ENCODE measurements around the gene PLA2G4A. TPM values are rescaled to one million over a fixed set of nuclear protein-coding genes. Genes with fewer than 3 reads are reported as not detected.

The PLA2G4A gene
- 7.6 to 11.2 TPM (median 9.6 TPM) in 5 replicates for total RNA-seq (2022; extraction: Qiagen RNA extraction)

GRCh38 chr1:186828611-186829454 is at the start of gene PLA2G4A:
Gene PLA2G4A (plus strand): TSS chr1:186828949. CDS start chr1:186854355, 25,406 bp downstream.

Other genes starting within 250 kb of the PLA2G4A start
- 4.2 to 7.5 TPM (median 5.8 TPM) in 5 replicates for gene PTGS2, start 148.5 kb upstream of the PLA2G4A start, total RNA-seq (2022; extraction: Qiagen RNA extraction)

Data from A549 treated with Hydrocortisone at 1 μM for 4 hours (cell line).